ENCODE data around the gene HMX2.

Gene HMX2

DNA sequence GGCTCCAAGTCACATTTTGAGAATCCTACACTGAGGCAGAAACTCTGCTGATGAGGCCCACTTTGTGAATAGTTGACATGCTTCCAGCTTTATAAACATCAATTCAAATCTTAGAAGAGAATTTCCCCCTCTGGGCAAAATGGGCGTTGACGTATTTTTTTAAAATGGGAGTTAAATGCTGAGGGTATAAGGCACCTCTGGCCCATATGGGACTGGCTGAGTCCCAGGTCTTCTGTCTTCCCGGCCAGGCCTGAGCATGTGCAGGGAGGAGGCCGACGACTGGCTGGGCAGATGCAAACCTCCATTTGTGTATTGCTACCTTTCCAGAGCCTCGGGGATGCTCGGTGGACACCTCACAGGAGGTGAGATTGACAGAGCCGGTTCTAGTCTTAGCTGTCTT is 44.0 kb downstream of the HMX2 start:
- DNase-seq (ENCODE audit: low spot score) = no peak

DNA sequence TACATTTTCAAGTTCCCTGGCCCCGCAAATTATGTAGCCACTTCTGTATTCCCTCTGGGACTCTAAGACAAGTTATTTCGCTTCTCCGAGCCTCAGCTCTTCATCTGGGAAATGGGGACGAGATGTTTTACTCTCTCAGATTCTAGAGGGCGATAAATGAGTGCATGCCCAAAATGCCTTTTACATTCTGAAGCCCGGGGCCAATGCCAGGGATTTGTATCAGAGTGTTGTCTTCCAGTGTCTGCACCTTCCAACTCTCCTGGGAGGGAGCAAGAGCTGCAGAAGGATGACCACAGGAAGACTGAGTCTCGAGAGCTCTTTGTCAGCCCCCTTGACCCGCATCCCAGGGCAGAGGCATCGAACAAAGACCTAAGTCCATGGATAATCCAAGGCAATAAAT is 46.1 kb downstream of the HMX2 start:
- DNase-seq (ENCODE audit: low spot score) = no peak

Data from AG20443 (cell line).